GM21619 (cell line): ENCODE data around the gene CTIF.

Experiments
- ATAC-seq: cut with Tn5 transposase; IDR thresholded peaks from one replicate; pipeline ENCODE4 v1.9.1; 2021; ENCODE audit not compliant: unreplicated experiment

The CTIF gene

DNA sequence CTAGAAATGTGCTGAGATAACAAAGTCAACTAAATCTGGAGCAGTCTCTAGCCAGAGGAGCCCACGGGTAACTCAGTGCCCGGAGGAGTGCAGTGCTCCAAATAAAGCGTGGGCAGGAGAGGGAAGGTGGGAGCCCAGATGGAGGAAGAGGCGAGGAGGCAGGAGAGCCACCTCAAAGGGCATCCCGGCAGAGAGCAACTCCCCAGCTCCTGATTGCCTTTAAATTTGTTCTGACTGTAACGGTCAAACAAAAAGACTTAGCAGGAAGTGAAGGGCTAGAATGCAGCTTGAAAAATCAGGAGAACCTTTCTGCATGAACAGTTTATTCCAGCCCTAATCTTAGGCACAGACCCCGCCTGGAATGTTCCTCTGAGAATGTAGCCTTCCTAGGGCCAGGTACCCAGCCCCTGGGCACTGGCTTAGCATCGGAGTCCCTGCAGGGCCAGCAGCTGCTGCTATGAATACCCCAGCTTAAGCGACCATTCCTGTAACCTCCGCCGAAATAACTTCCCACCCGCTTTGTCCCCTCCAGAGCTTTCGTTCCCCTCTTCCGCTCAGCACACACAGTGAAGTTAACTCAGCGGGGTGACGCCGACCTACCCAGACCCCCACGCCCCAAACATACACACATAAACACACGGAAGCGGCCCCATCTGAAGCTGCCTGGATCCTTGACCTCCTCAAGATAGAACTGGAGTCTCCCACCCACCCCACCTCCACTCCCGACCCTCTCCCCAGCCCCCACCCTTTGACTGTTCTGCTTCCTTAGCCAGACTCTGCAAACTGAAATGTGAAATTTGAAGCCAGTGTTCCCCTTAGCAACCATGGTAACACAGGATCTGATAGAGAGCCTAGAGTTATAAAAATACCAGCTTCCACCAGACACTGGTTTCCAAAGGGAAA lies 288.7 kb downstream of the CTIF start:
- no peak for ATAC-seq

DNA sequence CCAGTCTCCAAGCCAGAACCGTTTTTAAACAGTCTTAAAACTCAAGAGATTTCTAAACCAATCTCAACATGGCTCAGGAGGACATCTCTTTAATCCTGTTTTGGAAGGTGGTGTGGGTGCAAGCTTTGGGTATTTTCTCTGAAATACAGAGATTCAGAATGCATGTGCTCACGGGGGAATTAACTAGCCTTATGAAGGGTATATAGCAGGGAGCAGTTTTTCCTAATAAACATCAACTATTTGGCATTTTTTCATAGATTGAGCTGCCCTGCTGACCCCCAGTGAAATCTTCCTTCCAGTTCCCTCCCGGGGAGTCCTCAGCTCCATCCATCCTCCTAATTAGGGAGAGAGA lies 289.3 kb downstream of the CTIF start:
- no peak for ATAC-seq

DNA sequence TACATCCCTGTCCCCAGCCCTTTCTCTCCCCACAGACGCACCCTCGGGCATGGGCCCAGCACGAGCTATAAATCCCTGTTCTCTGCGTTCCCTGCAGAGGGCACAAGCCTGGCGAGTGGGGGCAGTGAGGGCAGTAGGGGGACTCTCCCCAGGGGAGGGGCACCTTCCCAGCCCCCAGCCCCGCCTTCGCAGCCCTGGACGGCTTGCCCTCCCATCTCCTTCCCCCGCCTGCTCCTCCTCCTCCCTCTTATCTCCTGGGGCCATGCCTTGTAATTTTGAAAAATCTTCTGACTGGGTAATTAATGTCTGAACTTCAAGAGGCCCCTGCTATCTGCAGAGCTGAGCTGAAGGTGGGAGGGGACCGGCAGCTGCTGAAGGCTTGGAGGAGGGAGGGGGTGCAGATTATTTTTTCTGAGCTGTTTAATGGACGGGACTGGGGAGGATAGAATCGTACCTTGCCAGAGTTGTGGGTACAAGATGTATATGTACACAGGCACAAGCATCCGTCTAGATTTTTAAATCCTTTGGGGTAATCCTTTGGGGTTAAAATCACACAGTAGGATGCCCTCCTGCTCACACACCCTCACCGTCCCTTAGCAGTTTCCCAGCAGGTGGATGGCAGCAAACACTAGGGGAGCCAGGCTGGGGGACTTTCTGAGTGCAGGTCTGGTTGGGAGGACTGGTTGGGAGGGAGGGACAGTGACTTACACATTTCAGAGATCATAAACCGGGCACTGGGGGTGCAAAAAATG lies 290.0 kb downstream of the CTIF start:
- ATAC-seq: no peak

DNA sequence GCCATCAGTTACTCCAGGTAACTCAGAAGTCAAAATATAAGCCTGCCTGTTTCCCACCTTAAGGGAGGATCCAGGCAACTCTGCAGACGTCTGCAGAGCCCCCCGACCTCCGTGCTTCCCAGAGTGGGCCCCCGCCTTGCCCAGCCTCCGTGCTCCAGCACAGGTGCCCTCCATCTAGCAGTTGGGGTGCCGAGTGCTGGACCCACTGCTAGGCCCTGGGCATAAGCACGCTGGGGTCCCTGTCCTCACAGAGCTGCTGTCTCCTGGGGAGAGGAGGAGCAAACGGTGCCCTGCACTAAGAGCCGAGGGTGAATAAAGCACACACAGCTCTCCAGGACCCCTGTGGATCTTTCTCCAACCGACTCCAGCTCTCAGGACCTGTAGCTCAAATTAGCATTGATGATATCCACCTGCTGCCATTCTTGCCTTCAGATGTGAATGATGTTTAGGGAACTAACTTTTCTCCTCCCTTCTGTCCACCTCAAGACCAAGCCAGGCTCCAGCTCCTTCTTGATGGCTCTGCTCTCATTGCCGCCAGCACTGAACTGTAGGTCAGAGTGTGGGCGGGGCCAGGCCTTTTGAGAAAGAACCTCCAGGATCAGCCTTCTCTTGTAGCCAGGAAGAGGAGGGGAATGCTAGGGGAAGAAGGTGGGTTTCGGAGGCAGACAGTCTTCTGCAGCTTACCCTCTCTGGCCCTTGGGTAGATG lies 290.8 kb downstream of the CTIF start:
- no peak for ATAC-seq

DNA sequence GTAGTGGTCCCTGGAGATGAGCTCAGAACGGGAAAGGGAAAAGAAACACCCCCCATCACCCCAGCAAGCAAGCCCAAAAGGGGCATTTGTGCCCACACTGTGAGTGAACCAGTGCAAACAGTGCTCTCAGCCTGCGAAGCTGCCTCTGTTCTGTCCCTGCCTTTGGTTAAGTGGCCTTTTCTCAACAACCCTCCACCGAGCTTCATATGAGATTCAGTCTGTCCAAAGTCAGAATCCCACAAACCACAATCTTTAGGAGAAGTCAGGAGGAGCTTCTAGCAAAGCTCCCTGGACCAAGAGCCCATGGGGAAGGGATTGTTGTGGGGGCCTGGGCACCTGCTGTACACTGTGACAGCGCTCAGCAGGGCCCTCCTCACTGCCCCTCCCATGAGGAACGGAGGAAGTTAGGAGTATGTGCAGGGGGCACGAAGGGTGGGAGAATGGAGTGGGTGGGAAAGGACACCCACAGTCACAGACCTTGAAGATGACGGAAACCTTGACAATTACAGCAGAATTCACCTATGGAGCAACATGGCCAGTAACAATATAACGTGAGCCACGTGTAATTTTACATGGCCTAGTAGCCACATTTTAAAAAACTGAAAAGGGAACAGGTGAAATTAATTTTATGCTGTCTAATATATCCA lies 292.4 kb downstream of the CTIF start:
- ATAC-seq: no peak

DNA sequence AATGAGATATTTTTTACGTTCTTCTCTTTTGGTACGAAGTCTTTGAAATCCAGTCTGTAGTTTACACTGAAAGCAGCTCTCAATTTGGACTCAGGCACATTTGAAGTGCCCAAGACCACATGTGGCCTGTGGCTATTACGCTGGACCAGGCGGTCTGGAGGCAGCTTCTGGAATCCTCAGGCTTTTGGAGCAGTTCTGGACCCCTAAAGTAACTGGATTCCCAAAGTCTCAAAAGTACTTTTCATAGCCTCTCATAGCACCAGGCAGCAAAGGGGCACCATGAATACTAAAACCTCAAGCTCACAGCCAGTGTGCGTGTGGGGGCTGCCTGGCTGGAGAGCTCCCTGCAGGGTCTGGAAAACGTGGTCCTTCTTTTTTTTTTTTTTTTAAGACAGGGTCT lies 293.0 kb downstream of the CTIF start:
- ATAC-seq: no peak

DNA sequence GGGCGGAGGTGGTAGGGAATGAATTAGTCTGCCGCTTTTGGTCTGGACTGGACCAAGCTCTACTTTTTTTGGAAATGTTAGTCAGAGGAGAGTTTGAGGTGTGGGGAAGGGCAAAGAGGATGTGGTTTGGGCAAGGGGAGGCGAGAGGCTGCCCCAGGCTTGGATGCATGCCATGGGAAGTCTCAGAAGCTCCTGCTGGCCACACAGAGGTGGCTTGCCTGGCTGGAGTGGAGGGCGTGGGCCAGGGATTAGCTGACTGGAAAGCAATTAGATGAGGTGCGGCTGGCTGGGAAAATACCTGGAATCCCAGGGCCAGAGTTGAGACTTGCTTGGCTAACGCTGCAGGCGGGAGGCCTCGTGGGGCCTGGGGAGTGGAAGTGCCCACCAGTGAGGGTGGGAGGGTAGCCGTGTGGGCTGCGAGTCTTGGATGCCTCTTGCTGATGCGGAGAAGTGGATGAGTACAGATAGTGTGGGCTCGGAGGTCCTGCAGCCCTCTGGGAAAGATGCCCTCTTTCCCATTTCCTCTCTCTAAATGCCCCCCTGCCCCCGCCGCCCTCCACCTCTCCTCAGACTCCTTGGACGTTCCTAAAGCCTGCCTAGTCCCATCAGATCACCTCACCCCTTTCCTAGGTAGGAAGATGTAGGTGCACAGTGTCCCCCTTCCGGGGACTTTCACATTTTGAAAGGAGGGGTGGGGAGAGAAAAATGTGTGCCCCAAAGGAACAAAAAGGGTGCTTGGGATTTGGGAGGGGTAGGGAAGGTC lies 294.3 kb downstream of the CTIF start:
- ATAC-seq: no peak

DNA sequence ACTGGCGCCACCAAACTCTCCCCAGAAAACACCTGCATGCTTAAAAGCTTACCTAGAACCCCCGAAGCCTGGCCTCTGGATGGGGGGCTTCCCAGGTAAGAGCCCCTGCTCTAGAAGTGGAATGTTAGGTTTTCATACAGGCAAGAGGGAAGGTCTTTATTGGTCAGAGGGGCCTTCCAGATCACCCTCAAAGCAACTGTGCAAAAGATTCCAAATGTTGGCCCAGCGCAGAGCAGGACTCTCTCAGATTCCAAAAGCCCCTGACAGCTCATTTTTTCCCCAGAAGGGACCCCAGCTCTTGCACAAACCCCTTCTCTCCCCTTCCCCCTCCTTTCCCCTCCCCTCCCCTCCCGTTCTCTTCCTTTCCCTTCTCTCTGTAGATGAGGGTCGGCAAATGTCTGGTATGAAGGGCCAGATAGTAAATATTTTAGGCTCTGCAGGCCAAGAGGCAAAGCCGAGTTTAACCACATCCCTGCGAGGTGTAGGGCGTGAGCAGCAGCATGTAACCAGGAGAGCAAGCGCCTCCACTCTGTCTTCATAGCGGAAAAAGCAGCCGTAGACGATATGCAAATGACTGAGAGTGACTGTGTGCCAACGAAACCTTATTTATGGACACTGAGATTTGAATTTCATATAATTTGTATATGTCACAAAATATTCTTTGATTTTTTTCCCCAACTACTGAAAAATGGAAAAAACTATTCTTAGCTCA lies 295.0 kb downstream of the CTIF start:
- ATAC-seq: peak; percentile 71

DNA sequence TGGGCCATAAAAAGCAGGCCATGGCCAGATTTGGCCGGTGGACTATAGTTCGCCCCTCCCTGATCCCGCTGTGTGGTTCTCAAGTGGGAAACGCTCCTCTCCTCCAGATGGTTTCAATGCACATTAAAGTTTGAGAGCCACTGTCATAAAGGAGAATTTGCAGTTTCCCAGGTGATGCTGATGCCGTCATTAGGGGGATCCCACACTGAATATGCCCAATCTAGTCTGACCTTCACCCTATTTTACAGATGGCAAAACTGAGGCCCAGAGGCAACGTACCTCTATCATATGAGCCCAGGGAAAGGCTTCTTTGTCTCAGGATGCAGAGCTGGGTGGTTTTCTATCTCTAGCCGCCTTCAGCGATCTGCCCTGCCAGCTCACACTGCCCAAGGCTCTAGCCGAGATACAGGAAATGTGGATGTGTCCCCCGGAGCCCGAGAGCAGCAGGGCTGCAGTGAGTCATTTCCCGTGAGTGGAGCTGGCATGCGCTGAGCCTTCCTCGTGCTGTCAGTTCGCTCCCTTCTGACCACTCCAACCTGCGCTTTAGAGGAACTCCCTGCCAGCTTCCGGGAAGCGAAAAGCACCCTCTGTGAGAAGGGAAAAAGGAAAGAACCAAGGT lies 295.7 kb downstream of the CTIF start:
- ATAC-seq: peak; percentile 62

DNA sequence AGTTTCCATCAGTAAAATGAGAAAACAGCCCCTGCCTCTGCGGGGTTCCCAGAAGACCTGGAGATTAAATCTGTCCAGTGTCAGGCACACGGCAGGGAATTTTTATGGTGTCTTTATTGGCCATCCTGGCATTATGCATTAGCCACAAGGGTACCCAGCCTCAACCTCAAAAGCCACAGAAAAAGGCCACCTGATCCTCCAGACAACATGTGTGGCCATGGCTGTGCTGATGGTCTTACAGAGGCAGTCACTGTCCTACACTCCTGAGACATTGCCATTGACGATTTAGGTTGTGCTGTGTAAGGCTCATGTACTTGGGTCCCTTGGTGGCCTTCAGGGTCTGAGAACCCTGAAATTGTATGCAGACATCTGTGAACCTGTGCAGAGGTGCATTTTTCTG lies 296.3 kb downstream of the CTIF start:
- ATAC-seq: no peak

DNA sequence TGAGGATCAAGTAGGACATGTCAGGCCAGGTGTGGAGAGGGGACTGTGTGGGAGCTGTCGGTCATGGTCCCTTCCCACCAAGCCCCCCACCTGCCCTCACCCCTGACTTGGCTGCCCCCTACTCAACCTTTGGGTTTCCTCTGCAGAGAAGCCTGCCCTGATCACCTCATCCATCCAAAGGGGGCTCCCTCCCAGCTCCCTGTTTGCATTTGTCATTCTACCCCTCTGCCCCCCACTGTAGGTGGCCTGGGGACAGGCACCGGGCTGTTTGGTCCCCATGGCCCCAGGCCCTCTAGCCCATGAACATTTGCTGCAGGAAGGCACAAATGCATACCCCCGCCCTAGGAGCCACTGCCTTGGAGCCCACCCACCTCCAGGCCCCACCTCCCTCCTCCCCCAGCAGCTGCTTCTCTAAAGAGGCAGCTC lies 296.9 kb downstream of the CTIF start:
- no peak for ATAC-seq

DNA sequence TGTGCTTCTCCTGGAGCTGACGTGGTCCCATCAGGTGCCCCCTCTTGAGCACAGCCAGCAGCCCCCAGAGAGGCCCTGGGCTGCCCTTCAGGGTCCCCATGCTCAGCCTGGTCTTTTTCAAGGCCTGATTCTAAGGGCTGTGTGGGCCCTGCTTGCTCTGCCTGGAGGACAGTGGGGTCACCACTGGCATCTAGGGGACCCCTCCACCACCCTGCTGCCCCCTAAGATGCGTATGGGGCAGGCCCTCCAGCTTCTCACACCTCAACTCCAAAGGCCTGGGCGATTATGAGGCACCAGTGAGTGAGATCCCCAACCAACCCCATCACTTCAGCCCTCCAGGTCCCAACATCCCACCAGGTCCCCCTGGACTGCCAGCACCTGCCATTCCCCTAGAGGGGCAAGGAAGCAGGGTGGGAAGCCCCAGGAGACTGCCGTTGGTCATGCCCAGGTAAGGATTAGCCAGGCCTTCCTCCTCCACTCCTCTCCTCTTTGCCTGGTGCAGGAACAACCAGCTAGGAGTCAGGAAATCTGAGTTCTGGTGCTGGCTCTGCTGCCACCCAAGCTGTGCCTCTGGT lies 297.5 kb downstream of the CTIF start:
- ATAC-seq: no peak

DNA sequence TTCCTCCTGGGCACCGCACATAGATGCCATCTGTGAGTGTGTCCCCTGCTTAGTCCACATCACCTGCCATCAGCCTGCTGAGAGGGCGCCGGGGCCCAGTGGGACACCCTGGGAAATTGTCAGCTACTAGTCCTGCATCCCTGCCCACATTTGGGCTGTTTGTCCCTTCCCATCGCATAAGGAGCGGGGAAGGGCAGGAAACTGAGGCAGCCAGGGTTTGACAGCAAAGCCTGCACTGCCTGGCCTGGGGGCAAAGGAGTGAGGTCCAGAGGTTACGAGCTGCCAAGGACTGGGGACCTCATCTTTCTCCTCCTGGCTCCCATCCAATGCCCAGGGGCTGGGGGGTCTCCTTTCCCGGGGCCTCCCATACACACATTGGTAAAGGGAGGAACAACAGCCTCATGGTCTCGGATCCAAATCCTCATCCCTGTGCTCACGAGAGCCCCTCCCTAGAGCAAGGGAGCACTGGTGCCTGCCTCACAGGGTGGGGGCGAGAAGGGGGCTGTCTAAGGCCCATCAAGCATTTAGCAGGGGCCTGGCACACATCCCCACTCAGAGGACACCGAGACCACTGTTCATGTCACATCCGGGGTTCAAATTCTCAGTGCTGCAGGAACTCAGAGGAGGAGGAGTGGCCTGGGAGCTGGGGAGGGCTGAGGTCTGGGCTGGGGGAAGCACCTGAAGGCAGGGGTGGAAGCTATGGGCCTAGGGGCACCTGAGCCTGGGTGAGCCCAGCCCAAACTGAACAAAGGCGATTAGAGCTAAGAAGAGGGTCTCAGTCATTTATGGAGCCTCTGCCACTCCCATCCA lies 298.2 kb downstream of the CTIF start:
- ATAC-seq: no peak

DNA sequence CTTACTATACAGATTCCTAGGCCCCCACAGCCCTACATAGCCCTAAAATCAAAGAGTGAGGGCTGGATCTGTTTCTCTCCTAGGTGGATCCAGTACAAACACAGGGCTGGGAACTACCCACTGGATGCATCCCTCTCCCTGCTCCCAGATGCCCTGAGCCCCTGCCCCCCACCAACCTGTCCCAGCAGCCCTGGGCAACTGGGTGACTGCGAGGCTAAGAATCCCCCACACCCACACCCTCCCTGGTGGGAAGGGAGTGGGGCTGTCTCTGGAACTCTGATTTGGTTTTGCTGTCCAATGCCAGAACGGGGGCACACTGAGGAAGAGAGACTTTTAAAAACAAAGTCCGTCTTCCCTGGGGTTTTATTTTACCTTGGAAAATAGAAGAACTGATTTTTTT lies 298.8 kb downstream of the CTIF start:
- no peak for ATAC-seq

DNA sequence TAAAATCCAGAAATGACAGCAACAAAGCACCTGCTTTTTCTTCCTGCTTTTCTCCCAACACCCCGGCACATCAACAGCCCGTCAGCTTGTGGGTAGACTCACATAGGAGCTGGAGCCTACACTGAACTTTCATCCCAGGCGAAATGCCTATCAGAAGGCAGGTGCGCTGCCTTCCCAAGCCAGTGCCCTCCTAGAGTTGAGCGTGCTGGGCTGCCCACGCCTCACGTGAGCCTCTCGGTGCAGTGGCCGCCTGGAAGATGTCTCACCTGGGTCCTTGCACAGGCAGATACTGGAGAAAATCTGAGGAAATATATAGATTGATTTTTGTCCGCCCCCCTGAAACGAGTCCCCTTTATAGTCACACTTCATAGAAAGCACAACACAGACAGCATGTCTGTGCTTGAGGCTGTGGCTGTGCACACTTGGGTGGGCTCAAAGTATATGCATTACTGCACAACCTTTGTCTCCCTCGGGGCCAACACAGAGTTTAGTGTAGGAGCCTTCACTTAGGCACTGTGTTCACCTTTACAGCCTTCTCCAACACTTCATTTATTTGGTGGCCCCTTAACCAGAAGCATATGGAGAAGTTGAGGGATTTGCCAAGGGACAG lies 299.4 kb downstream of the CTIF start:
- ATAC-seq: no peak

DNA sequence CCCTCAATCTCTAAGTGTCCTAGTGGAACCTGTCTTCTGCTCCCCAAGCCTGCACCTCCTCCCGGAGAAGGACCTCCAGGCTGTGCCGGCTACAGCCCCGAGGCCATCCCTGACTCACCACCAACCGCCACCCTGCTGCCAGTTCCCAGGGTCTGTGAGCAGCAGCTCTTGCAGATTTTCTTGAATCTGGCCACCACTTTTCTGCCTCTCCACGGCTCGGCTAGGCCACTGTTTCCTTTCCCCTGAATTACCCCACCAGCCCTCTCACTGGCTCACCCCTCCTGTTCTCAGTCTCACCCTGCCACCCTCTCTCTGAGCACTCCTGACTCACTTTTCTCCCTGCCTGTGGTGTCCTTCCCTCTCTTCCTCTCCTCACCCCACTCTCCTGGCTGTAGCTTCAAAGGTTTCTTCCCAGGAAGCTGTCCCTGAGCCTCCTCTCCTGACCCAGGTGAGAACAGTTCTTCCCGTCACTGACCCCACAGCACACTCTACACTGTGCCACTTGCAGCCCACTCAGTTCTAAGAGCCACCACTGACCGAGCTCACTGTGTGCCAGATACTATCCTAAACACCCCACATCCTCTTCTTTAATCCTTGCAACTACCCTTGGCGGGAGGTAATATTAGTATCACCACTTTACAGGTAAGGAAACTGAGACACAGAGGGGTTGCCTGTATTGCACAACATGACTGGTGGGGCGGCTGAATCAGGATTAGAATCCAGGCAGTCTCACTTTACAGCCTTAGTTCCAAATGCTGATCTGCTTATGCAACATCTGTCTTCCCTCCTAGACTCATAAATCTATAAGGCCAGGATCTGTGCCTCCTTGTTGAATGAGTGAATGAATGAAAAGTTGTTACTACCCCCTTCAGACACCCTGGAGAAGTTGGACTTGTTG lies 300.3 kb downstream of the CTIF start:
- no peak for ATAC-seq
